Esophagus muscularis mucosa (tissue), 4 donors: ENCODE measurements around the gene UBAC1. TPM values are rescaled to one million over a fixed set of nuclear protein-coding genes. Genes with fewer than 3 reads are reported as not detected.
"Not testable (repeated sequence)": the region's sequence is repeated elsewhere in the genome, so short reads cannot be mapped to it uniquely, and the experiment has no call there.

Experiments used
- DNase-seq: peaks from one replicate; pipeline ENCODE4 v3.0.0-alpha.2; 2017; ENCODE audit errors: extremely low spot score
- H3K27ac ChIP-seq, 4 donors: fragments of 200-600 bp; sonication (generic); replicated peaks in 1 of 4; 1 replicate in 3 of 4; 2 replicates in 1 of 4; pipeline ENCODE4 v1.5.1; 2016 to 2019; ENCODE audit warnings: mild to moderate bottlenecking in 1 of 4
- H3K27me3 ChIP-seq, 4 donors: fragments of 200-600 bp; sonication (generic); one replicate each; pipeline versions ENCODE4 v1.5.1 to v1.6.0; 2016 to 2019
- H3K36me3 ChIP-seq, 4 donors: fragments of 200-600 bp; sonication (generic); one replicate each; pipeline ENCODE4 v1.5.1; 2016 to 2019
- H3K4me1 ChIP-seq, 4 donors: fragments of 200-600 bp; sonication (generic); one replicate each; pipeline ENCODE4 v1.5.1; 2016 to 2019
- H3K4me3 ChIP-seq, 4 donors: fragments of 200-600 bp; sonication (generic); 1 replicate in 2 of 4; 2 replicates in 2 of 4; pipeline ENCODE4 v1.5.1; 2016 to 2019; ENCODE audit warnings: mild to moderate bottlenecking in 4 of 4, moderate library complexity in 1 of 4
- H3K9me3 ChIP-seq, 4 donors: fragments of 200-600 bp; sonication (generic); 1 replicate in 3 of 4; 2 replicates in 1 of 4; pipeline ENCODE4 v1.5.1; 2016 to 2019
- EP300 ChIP-seq: sonication (generic); formaldehyde crosslinking; IDR thresholded peaks from one replicate; pipeline ENCODE4 v1.6.1; 2017; ENCODE audit warnings: antibody characterized with exemption
- POLR2A ChIP-seq: fragments of 450-650 bp; IDR thresholded peaks from one replicate; pipeline ENCODE4 v1.6.1; 2017; ENCODE audit warnings: antibody characterized with exemption, moderate library complexity, mild to moderate bottlenecking, low read depth
- POLR2AphosphoS5 ChIP-seq, 2 donors: sonication (generic); formaldehyde crosslinking; IDR thresholded peaks; one replicate each; pipeline ENCODE4 v1.6.1; 2017; ENCODE audit warnings: antibody characterized with exemption in 2 of 2
- WGBS: methylation state at CpG from one replicate; pipeline ENCODE4 v1.1.5; 2018; 5-methylcytosine and 5-hydroxymethylcytosine counted together
- intact Hi-C: fragments of 100-400 bp; cut with DNase I; formaldehyde crosslinking; loops from one replicate; pipeline ENCODE4 v1.15.1; 2023
- total RNA-seq, 4 donors: library from RNA; depleted of rRNA; stranded (reverse); fragments of >200 nt; gene quantifications; one replicate each; pipeline versions ENCODE4 v1.1.0 to v1.2.1, GENCODE V29; 2016
- TF ChIP-seq, protein P1 (sequence below), 3 experiments: fragments of 200-600 bp in 2 of 3; fragments of 450-650 bp in 1 of 3; sonication (generic) in 2 of 3; IDR thresholded peaks; one replicate each; pipeline ENCODE4 v1.5.1; 2017 to 2019; ENCODE audit warnings: antibody characterized with exemption in 3 of 3, mild to moderate bottlenecking in 2 of 3, moderate library complexity in 1 of 3

The UBAC1 gene
- total RNA-seq, 4 donors from 2014 or later: 61.6 to 77.2 (median 67.3) TPM

DNA sequence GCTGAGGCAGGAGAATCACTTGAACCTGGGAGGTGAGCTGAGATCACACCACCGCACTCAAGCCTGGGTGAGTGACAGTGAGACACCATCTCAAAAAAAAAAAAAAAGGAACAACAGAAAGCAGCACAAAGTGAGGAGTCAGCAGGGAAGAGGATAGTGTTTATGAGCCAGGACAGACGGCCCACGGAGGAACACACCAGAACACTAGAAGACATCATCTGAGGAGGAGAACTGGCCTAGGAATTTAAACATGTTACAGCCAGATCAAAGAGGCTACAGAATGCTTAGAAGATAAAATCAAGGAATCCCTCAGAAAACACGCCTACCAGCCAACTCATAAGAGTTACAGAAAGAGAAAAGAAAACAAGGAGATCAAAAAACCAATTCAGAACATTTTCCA is 12.2 kb downstream of the UBAC1 start:
- Histone ChIP-seq H3K4me3 (no peak overlapping the region), H3K27me3 (no peaks in the 10 kb centered on the region), H3K27ac (no peak overlapping the region), H3K36me3 (peaks cover 68 to 100% (median 100%) of the 10 kb centered on the region in 4 donors), H3K4me1 (no peaks in the 10 kb centered on the region), H3K9me3 (no peaks in the 10 kb centered on the region)
- WGBS: 80% methylated on average over 4 of the region's 4 CpGs
- no peak for DNase-seq
- TF ChIP-seq EP300 (no peak), POLR2A (no peak), POLR2AphosphoS5 (IDR thresholded peaks at IDR 0.05) (no peak)
- TF ChIP-seq, protein P1, sequence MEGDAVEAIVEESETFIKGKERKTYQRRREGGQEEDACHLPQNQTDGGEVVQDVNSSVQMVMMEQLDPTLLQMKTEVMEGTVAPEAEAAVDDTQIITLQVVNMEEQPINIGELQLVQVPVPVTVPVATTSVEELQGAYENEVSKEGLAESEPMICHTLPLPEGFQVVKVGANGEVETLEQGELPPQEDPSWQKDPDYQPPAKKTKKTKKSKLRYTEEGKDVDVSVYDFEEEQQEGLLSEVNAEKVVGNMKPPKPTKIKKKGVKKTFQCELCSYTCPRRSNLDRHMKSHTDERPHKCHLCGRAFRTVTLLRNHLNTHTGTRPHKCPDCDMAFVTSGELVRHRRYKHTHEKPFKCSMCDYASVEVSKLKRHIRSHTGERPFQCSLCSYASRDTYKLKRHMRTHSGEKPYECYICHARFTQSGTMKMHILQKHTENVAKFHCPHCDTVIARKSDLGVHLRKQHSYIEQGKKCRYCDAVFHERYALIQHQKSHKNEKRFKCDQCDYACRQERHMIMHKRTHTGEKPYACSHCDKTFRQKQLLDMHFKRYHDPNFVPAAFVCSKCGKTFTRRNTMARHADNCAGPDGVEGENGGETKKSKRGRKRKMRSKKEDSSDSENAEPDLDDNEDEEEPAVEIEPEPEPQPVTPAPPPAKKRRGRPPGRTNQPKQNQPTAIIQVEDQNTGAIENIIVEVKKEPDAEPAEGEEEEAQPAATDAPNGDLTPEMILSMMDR (IDR thresholded peaks at IDR 0.05): no peak
- intact Hi-C loops: no loop called here

DNA sequence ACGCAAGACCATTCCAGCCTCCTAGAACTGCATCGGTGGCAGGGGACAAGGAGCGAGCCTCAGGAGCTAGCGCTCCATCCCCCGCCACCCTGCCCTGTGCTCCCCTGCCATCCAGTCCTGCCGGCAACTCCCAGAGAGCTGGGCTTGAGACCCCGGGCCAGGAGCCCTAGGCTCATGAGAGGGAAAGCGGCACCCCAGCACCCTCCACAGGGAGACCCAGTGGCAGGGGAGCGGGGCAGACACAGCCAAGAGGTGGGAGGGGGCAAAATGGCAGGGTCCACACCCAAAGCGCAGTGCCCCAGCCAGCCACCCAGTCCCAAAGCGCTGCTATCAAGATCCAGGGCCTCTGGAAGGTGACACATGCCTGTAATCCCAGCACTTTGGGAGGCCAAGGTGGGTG is 12.7 kb downstream of the UBAC1 start:
- 95% methylated on average over 6 of the region's 11 CpGs for WGBS
- H3K9me3 ChIP-seq: no peaks in the 10 kb centered on the region
- intact Hi-C loops: no loop called here
- H3K4me1 ChIP-seq: no peaks in the 10 kb centered on the region
- no peak overlapping the region for H3K4me3 ChIP-seq
- no peaks in the 10 kb centered on the region for H3K27me3 ChIP-seq
- no peak overlapping the region for H3K27ac ChIP-seq
- DNase-seq: no peak
- TF ChIP-seq, protein P1 (IDR thresholded peaks at IDR 0.05): no peak
- no peak for TF ChIP-seq EP300
- TF ChIP-seq POLR2A: no peak
- no peak for TF ChIP-seq POLR2AphosphoS5 (IDR thresholded peaks at IDR 0.05)
- peaks cover 64 to 100% (median 100%) of the 10 kb centered on the region in 4 donors for H3K36me3 ChIP-seq

GRCh38 chr9:135947582-135947981 is 13.6 kb downstream of the UBAC1 start:
- H3K4me3 ChIP-seq: no peak overlapping the region
- peaks cover 64 to 100% (median 98%) of the 10 kb centered on the region in 4 donors for H3K36me3 ChIP-seq
- no peaks in the 10 kb centered on the region for H3K27me3 ChIP-seq
- H3K4me1 ChIP-seq: no peaks in the 10 kb centered on the region
- H3K9me3 ChIP-seq: no peaks in the 10 kb centered on the region
- intact Hi-C loops: no loop called here
- TF ChIP-seq POLR2A: no peak
- TF ChIP-seq, protein P1 (IDR thresholded peaks at IDR 0.05): no peak
- TF ChIP-seq EP300: no peak
- TF ChIP-seq POLR2AphosphoS5 (IDR thresholded peaks at IDR 0.05): no peak
- no peak overlapping the region for H3K27ac ChIP-seq
- 88% methylated on average over 17 of the region's 18 CpGs for WGBS
- no peak for DNase-seq

GRCh38 chr9:135947105-135947504 is 14.1 kb downstream of the UBAC1 start:
- H3K4me1 ChIP-seq, DNase-seq, H3K9me3 ChIP-seq, intact Hi-C loops, H3K27ac ChIP-seq, H3K27me3 ChIP-seq, H3K4me3 ChIP-seq: not testable (repeated sequence)
- WGBS: 92% methylated on average over 19 of the region's 19 CpGs
- peaks cover 61 to 100% (median 96%) of the 10 kb centered on the region in 4 donors for H3K36me3 ChIP-seq

DNA sequence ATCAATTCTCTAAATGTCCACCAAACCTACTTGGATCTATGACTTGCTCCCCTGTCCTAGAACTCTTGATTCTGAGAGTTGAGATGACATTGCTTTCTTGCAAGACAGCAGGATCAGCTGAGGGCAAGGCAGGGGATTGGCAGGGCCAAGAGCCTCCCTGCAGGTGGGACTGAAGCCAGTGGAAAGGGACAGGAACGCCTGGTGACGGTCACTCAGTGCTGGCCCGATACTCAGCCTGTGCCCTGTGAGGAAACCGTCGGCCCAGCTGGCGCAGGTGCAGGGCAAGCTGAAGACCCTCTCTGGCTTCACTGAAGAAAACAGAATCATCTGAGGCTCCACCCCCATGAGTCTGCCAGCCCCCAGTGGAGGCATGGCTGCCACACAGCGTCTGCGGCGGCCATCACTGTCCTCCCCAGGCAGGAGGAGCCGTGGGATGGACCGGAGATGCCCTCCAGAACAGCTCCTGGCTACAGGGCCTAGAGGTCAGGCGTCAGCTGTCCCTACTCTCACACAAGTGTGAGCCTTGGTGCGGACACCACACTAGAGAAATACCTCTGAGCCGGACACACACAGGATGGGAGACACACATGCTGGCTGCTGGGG is 14.7 kb downstream of the UBAC1 start:
- no CpG with 5 or more reads among the region's 14 CpGs for WGBS
- intact Hi-C loops: no loop called here
- Histone ChIP-seq H3K9me3 (no peaks in the 10 kb centered on the region), H3K4me1 (peaks cover 0 to 8% (median 3%) of the 10 kb centered on the region in 4 donors), H3K36me3 (peaks cover 58 to 100% (median 96%) of the 10 kb centered on the region in 4 donors), H3K27ac (no peak overlapping the region), H3K27me3 (no peaks in the 10 kb centered on the region), H3K4me3 (no peak overlapping the region)
- DNase-seq: no peak
- TF ChIP-seq POLR2A (no peak), EP300 (no peak), POLR2AphosphoS5 (IDR thresholded peaks at IDR 0.05) (no peak)
- TF ChIP-seq, protein P1 (IDR thresholded peaks at IDR 0.05): no peak
